ENCODE results near the gene CDK17. TPM values are rescaled to one million over a fixed set of nuclear protein-coding genes. Genes with fewer than 3 reads are reported as not detected.

The CDK17 gene
- total RNA-seq, 2 donors from 2014 or later = 20.6 to 21.0 TPM

- DNase-seq = no peak
- no peak for ATAC-seq
- intact Hi-C loops (cut with DNase I, micrococcal nuclease) = no loop called here
Measured at GRCh38 chr12:96305665-96306064, 94.6 kb downstream of the CDK17 start.

DNA sequence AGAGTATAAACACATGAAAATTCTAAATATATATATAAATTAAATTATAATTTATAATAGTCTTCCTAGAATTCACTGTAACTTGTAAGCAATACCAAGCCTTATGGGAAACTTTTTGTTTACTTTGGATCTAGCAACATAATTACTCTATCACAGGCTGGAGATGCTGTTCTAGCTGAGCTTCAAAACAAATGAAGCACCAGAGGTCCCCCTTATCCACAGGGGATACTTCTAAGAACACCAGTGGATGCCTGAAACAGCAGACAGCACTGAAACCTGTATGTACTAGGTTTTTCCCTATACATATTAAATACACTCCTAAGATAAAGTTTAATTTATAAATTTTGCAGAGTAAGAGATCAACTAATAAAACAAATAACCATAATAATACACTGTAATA lies 96.6 kb downstream of the CDK17 start:
- ATAC-seq = no peak
- DNase-seq = no peak
- intact Hi-C loops (cut with DNase I, micrococcal nuclease) = no loop called here

- no peak for ATAC-seq
- no peak for DNase-seq
- intact Hi-C loops (cut with DNase I, micrococcal nuclease) = no loop called here
Measured at GRCh38 chr12:96302687-96303310, 97.4 kb downstream of the CDK17 start.

DNA sequence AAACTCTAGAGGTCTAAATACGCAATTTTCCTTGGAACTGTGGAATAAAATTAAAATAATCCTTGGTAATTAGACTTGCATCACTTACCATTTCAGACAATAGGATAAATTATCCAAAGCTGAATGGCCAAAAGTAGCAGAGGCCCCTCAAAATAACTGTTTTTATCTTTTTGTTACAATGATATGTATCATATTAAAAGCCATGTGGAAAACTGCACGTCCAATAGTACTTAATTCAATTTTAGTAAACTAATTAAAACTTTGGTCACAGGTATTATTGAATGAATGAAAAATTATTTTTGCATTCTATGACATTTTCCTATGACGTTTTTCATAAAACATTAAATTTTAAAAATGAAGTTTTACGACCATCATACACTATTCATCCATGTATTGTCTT lies 98.5 kb downstream of the CDK17 start:
- intact Hi-C loops (cut with DNase I, micrococcal nuclease) = no loop called here
- ATAC-seq (no peak), DNase-seq (no peak)

- intact Hi-C loops (cut with DNase I, micrococcal nuclease) = no loop called here
- DNase-seq (no peak), ATAC-seq (no peak)
Measured at GRCh38 chr12:96300064-96300463, 100.2 kb downstream of the CDK17 start.

GRCh38 chr12:96297504-96297903 lies 102.7 kb downstream of the CDK17 start:
- intact Hi-C loops (cut with DNase I, micrococcal nuclease) = no loop called here
- no peak for DNase-seq

DNA sequence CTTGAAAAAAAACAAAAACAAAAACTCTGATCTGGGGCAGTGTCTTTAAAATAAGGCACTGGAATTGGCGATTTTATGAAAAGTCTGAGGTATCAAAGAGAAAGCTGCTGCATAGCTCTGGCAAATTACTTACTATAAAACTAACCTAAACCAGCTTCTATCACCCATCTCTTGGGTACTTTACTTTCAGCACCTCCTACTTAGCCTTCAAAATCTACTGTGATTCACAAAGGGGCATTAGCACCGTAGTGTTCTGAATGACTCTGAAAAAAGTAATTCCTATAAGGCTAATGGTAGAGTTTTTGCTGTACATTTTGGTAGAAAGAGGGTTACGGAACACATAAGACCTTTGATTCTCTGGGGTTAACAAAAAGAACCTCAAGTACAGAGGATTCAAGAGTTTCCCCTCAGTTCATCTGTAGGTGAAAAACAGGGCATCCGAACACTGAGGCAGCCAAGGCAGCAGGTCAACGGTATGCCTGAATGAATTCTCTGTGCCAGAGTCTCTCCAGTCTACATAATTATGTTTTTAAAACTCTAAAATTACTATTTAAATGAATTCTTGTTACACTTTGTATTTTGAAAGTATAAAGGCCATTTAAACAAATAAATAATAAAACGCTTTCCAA lies 104.6 kb downstream of the CDK17 start:
- ATAC-seq (no peak), DNase-seq (no peak)
- intact Hi-C loops (cut with DNase I, micrococcal nuclease) = no loop called here

More at GRCh38 chr12:96297504-96297903, 102.7 kb downstream of the CDK17 start:
- ATAC-seq = no peak

DNA sequence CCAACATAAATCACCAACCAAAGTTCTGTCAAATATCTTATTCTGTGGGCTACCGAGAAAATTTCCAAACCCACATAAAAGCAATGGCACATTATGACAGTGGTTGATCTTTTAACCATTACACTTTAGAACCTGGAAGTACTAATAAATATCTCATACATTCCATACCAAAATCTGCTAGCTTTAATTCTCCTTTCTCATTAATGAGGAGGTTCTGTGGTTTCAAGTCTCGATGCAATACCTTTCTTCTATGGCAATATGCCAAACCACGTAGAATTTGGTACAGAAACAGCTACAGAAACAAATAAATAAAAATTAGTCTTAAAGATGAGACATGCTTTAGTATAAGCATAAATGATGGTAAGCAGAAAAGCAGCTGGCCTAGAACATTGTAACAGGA lies 105.4 kb downstream of the CDK17 start:
- no peak for ATAC-seq
- intact Hi-C loops (cut with DNase I, micrococcal nuclease) = no loop called here

DNA sequence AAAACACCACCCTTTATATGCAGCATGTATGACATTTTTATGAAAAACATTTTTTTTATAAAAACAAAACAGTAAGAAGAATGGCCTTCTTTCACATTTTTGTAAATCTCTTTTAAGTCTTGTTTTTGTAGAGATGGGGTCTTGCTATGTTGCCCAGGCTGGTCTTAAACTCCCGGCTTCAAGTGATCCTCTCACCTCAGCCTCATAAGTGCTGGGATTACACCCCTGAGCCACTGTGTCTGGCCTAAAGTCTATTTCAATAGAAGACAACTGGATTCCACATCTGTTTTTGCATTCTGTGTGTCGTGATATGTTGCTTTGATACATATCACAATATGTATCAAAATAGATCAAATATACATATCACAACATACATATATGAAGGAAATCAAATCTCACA lies 107.1 kb downstream of the CDK17 start:
- intact Hi-C loops (cut with DNase I, micrococcal nuclease) = no loop called here
- DNase-seq = no peak
- no peak for ATAC-seq

More for the DNA sequence above, 105.4 kb downstream of the CDK17 start:
- no peak for DNase-seq

DNA sequence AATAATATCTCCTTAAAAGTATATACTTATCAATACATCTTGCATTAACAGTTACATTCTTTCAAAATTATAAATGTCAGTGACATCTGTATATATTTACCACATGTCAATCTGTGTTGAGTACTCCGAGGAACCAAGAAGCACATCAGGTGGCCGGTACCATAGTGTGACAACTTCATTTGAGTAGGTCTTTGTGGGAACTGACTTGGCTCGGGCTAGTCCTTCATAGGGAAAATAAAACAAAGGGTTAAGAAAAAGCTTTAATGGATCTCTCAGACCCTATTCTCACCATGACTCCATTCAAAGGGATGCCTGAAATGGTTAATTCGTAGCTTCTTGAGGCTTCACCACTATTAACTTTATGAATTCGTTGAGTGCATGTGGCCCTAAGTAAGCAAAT lies 111.2 kb downstream of the CDK17 start:
- intact Hi-C loops (cut with DNase I, micrococcal nuclease) = no loop called here

DNA sequence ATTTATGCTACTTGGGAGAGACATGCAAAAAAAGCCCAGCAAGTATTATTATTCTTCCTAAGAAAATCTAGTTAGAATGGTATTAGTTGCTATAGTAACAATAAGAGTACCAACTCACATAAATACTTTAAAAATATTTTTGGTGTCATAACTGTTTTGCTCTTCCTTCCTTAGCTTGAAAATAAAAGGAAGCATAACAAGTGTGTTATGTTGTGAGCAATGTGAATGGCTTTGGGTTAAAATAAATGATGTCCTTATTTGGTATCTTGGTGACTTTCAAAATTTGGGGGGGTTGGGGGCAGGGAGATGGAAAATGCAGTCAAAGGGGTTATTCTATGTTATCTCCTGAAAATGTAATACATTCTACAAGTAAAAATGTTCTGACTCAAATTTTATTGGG lies 115.1 kb downstream of the CDK17 start:
- ATAC-seq = no peak
- intact Hi-C loops (cut with DNase I, micrococcal nuclease) = no loop called here
- no peak for DNase-seq

More for the DNA sequence above, 111.2 kb downstream of the CDK17 start:
- no peak for ATAC-seq
- DNase-seq = no peak

- ATAC-seq (no peak), DNase-seq (no peak)
- intact Hi-C loops (cut with DNase I, micrococcal nuclease) = no loop called here
Measured at GRCh38 chr12:96274331-96274730, 125.9 kb downstream of the CDK17 start.

DNA sequence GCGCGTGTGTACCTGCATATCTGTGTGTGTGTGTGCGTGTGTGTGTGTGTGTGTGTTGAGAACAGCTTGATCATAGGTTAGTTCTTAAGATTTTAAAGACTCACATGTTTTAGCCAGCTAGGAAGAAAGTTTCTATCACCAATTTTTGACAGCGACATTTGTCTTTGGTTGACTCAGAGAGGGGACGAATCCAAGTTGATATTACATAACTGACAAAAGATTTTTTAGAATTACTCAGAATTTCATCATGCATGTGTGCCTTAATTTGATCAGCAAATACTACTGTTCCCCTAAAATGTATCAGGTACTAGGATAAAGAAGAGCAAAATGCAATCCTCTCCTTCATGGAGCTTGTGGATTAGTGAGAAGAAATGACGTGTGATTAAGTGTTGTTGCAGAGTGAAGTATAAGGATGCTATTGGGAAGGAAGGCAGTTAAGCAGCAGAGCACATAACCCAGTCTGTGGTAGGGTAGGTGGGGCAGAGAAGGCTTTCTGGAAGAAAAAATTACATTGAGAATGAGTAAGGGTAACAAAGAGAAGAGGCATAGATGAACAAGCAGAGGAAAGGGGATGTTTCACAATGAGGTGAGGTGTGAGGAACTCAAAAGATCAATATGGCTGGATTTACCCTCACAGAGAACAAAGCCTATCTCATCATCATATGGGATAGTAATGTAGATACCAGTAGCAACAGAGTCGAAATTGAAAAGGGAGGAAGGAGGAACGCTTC lies 128.6 kb downstream of the CDK17 start:
- DNase-seq = no peak
- no peak for ATAC-seq
- intact Hi-C loops (cut with DNase I, micrococcal nuclease) = no loop called here

DNA sequence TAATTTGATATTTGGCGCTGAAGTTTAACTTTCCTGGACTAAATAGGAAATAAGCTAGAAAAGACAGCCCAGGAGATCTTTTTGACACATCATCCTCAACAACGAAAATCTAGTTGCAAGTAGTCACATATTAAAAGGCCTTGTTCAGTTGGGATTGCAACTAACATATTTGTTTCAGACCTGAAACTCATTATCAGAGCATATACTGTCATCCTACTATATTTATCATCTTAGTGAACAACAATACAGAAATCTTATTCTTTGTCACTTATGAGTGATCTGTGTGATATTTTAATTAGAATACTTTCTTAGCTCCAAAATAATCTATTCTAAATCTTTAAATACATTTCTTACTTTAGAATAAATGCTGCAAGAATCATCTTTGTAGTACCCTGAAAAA lies 134.0 kb downstream of the CDK17 start:
- DNase-seq (no peak), ATAC-seq (no peak)
- intact Hi-C loops (cut with DNase I, micrococcal nuclease) = no loop called here

- no peak for DNase-seq
- intact Hi-C loops (cut with DNase I, micrococcal nuclease) = no loop called here
Measured at GRCh38 chr12:96265836-96266235, 134.4 kb downstream of the CDK17 start.

DNA sequence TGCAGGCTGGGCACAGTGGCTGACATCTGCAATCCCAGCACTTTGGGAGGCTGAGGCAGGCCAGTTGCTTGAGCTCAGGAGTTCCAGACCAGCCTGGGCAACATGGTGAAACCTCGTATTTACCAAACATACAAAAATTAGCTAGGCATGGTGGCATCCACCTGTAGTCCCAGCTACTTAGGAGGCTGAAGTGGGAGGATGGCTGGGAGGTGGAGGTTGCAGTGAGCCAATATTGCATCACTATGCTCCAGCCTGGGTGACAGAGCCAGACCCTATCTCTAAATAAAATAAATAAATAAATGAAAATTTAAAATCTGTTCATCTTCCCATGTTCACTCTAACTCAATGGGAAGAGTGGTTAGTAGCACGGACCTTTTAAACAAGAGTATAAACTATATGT lies 134.8 kb downstream of the CDK17 start:
- ATAC-seq = no peak
- no peak for DNase-seq

More at GRCh38 chr12:96265836-96266235, 134.4 kb downstream of the CDK17 start:
- no peak for ATAC-seq

GRCh38 chr12:96263449-96263902 lies 136.8 kb downstream of the CDK17 start:
- intact Hi-C loops (cut with DNase I, micrococcal nuclease) = no loop called here
- ATAC-seq (no peak), DNase-seq (no peak)

More for the DNA sequence above, 134.8 kb downstream of the CDK17 start:
- intact Hi-C loops (cut with DNase I, micrococcal nuclease) = no loop called here

DNA sequence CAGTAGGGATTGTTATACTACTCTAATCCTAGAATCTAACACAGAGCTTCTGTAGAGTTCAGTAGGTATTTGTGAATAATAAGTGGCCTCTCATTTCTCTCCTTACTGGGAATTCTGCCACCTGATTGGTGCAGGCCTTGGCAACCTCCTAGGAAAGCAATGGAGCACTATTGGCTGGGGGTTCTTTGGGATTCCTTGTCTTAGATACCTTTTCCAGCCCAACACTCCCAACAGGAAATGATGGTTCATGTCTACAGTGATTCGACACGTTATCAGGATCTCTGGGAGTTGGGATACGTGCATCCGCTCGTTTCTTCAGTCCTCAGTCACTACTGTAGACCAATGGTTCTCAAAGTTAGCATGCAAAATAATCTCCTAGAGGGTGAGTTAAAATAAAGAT lies 138.7 kb downstream of the CDK17 start:
- DNase-seq (no peak), ATAC-seq (no peak)
- intact Hi-C loops (cut with DNase I, micrococcal nuclease) = no loop called here

DNA sequence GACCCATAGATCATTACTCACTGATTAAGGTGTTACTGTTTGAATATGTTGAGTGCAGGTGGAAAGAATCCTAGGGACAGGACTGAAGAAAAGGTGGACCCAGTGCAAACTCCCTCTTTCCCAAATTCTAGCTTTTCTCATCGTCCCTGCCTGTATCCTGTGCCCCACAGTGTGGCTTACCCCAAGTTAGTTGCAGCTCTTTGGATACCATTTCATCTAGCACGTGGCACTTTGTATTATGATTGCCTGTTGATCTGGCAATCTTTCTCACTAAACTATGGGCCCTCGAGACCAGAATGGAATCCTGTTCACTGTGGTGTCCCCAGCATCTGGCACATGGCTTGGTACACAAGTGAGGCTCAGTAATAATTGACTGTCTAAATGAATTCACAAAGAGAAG lies 139.6 kb downstream of the CDK17 start:
- no peak for ATAC-seq
- intact Hi-C loops (cut with DNase I, micrococcal nuclease) = no loop called here
- DNase-seq = no peak

- intact Hi-C loops (cut with DNase I, micrococcal nuclease) = no loop called here
- no peak for DNase-seq
- ATAC-seq = no peak
Measured at GRCh38 chr12:96260231-96260630, 140.0 kb downstream of the CDK17 start.

Data from left colon (tissue), 2 donors.